Lower leg skin (tissue), 3 donors: ENCODE data around the gene MYPOP.

ENCODE experiments used
- CTCF ChIP-seq, 3 donors: fragments of 450-650 bp; IDR thresholded peaks; one replicate each; pipeline ENCODE4 v1.5.1; 2016; ENCODE audit warnings: antibody characterized with exemption in 3 of 3, mild to moderate bottlenecking in 3 of 3, moderate library complexity in 2 of 3
- POLR2A ChIP-seq, 2 donors: fragments of 450-650 bp; IDR thresholded peaks; one replicate each; pipeline ENCODE4 v1.6.1; 2016 to 2017; ENCODE audit warnings: antibody characterized with exemption in 2 of 2, mild to moderate bottlenecking in 1 of 2, moderate library complexity in 1 of 2

- no peak for TF ChIP-seq POLR2A (IDR thresholded peaks at IDR 0.05)
- no peak for TF ChIP-seq CTCF (IDR thresholded peaks at IDR 0.05)
Observed at GRCh38 chr19:45872095-45872919, 30.1 kb downstream of the MYPOP start.
